Amygdala (tissue), 56 donors: ENCODE data around the gene PKM.
"Not testable (repeated sequence)": the region's sequence is repeated elsewhere in the genome, so short reads cannot be mapped to it uniquely, and the experiment has no call there.

ENCODE experiments used
- DNase-seq, 56 donors: peaks; one replicate each; lab custom pipeline; 2025; lab: John Stamatoyannopoulos, UW

The PKM gene

DNA sequence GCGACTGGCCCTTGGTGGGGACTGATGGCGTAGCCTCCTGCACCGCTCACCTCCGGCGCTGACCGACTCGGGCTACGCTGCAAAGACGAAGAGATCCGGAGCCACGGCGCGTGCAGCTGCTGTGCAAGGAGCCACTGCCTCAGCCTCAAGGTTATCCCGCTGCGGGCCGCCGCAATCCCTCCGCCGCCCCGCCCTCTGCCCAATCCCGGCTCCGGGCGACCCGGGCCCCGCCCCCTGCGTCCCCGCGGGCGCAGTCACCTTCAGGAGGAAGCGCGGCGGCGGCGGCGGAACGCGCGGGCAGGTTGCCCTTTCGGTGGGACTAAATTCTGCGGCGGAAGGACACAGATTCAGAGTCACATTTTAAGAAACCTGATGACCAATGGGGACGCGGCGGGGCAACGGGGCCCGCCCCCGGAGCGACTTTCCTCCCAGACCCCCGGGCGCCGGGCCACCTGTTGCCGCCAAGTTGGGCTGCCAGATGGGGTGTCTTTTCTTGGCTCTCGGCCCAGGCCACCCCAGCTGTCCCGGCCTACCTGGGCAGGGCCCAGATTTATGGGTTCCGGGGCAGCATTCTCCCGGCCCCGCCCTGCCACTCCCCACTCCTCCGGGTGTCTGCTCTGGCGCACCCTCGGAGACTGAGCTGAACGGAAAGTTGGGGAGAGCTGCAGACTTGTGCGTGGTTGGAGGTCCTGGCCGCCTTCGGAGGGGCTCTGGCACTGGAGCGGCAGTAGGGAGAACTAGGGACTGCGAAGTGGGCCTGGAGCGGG is at the start of gene PKM:
Gene PKM (minus strand): TSS at position 125 of the 767 bp plus-strand sequence. CDS start 12,093 bp downstream, outside the sequence.
- peak; percentile 33 to 94 (median 80) for DNase-seq

DNA sequence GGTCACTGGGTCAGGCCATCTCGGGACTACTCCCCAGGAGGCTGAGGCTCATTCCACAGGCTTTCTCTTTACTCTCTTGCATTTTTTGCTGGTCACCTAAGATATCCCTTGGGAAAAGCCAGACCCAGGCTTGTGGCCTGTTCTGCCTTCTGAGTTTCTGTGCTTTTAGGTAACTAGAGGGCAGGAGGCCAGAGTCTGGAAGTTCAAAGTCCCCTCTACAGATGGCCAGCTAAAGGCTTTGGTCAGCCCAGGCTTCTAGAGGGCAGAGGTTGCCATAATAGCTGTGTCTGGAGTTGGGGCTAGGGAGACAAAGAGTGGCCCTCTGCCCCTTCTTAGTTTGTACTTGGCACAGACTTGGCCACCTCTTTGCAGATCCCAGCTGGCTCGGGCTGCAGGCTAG is 49.8 kb upstream of the PKM start:
- DNase-seq, result no peak

DNA sequence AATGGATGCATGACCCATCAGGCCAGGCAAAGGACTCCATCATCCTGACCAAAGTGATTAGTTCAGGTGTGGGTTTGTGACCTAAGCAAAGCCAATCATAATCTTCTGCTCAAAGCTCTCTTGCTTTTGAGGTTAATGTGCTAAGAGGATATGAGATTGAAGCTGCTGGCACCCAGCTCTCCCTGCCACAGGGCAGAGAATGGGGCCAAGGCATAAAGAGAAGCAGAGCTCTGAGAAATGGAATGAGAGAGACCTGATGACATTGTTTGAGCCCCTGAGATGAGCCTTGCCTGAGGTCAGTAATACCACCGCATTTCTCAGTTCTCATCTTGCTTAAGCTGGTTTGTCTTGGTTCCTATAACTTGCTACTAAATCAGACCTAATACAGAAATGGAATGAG is 47.7 kb upstream of the PKM start:
- DNase-seq, result no peak

DNA sequence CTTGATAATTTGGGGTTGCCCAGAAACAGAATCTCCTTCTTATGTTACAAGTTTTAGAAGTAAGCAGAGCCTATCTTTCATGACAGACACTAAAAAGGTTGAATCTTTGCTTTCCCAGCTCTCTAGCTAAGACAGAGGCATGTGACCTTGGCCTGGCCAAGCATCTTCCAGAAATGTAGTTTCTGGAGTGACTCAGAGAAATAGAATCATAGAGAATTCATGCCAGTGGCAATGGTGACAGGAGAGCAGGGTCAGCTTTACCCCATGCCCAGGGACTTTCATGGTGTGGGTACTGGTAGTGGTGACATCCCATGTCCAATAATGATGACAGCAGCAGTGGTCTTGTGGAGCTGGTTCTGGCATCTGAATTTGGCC is 45.3 kb upstream of the PKM start:
- DNase-seq, result no peak

DNA sequence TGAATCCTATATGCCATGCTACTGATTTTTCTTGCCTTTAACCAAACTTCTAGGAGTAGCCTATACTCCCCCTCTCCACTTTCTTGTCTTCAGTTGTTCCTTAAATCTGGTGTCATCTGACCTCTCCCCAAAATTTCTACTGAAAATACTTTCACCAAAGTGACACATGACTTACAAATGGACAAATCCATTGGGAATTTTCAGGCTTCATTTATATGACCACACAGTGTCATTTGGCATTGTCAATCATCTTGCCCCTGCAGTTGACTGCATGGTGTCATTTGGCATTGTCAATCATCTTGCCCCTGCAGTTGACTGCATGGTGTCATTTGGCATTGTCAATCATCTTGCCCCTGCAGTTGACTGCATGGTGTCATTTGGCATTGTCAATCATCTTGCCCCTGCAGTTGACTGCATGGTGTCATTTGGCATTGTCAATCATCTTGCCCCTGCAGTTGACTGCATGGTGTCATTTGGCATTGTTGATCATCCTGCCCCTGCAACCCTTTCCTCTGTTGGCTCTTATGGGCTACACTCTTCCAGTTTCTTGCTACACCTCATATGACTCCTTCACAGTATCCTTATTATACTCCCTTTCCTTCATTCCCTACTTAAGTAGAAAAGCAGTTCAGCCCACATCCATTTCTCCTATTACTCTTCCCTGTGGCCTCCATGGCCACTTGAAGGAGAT is 44.8 kb upstream of the PKM start:
- not testable (repeated sequence) for DNase-seq

DNA sequence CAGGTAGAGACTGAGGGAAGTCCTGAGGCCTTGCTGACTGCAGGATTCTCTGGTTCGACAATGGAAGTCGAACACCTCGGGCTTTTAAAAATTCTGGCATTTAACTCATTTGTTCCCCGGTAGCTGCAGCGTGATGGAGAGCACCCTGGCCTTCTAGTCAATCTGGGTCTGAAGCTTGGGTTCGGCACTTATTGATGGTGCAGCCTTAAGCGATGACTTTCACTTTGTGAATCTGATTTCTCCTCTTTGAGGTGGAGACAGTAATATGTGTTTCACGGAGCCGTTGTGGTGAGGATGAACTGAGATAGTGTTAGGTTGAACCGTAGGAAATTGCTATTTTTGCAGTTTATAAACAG is 42.0 kb upstream of the PKM start:
- DNase-seq, result no peak

DNA sequence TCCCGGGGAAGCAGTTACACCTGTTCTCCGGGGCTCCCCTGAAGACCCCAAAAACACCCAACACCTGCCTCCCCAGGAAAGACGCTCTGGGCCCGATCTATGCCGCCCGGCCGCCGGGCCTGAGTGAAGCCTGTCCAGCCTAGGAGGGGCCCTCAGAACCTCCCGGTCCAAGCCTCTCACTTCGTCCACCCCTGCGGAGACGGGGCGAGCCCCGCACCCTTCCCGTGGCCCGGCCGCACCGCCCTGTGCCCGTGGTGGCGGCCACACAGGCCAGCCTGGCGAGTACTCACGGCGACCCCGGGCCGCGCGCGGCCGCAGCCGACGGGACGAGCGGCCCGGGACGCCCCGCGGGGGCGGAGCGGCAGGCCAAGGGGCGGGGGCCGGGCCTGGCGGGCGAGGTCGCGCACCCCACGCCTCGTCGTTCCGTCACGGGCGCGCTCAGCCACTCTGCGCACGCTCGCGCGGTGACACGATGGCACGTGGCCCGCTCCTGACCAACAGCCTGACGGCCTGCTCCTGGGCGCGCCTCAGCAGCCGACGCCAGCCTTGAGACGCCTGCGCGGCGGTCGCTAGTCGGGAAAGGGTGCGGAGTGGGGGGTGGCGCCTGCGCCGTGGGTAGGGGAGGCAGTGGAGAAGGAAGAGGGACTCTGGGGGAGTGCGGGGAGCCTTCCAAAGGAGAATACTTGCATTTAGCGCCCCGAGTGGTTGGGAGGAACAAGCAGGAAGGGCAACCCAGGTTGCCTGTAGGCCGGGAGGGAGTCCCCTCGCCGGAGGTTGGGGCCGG is 41.4 kb upstream of the PKM start, which contains the start of gene PARP6:
Gene PARP6 (minus strand): TSS at position 342 of the 784 bp plus-strand sequence. CDS start 5,077 bp downstream, outside the sequence.
- peak; percentile 81 to 99 (median 97) for DNase-seq

DNA sequence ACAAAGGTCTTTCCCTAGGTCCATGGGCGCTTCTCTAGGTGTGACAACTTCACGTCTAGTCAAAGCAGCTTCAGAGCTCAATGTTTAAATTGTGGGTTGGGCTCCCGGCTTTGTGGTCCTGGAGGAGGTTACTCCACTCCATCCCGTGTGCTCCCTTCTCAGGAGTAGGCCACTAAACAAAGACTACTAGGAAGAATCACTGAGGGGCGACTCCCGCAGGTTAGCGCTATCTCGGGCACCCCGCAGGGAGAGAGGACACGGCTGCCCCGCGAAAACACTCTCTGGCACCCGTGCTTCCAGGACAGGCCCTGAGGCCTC is 40.9 kb upstream of the PKM start:
- peak in 1 of 56 donors; percentile 35 for DNase-seq

DNA sequence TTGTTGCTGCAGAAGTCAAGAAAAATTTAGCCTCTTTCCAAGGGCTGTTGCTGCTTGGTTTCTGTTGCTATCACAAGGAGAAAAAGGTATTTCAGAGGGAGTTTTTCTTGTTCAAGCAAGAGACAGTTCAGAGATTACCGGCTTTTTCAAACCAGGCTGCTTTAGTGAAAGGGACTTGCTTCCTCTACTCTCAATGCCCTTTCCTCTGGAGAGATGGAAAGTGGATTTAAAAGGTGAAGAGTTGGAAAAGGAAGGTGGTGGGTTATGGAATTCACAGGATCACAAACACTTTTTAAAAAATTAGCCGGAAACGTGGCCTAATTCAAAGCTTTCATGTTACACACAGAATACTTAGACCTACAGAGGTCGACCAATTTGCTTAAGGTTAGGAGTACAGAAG is 40.2 kb upstream of the PKM start:
- DNase-seq, result no peak

DNA sequence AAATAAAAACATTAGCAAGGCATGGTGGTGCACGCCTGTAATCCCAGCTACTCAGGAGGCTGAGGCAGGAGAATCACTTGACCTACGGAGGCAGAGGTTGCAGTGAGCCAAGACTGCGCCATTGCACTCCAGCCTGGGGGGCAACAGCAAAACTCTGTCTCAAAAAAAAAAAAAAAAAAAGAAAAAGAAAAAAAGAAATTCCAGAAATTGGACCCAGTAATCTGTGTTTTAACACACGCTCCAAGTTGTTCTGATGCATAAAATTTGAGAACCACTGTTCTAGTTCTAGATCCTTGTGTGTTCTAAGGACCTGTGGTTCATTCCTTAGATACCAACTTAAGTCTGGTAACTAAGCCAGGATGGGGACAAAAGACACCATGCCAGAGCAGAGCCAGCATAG is 38.7 kb upstream of the PKM start:
- DNase-seq, result no peak

DNA sequence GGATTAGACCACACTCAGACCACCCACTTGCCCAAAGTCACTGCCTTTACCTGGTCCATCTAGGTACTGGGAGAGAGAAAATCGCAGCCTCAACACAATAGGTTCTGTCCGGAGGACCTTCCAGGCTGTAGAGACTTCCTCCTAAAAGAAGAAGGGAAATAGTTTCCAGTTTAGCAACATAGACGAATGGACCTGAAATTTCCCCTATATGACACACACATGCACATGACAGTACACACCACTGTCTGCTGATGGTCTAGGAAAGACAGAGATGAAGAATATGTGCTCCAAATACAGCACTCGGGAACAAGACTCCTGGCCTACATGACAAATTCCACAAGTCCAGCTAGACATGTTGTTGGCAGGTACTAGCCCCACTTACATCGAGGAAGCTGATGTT is 34.0 kb upstream of the PKM start:
- no peak for DNase-seq

DNA sequence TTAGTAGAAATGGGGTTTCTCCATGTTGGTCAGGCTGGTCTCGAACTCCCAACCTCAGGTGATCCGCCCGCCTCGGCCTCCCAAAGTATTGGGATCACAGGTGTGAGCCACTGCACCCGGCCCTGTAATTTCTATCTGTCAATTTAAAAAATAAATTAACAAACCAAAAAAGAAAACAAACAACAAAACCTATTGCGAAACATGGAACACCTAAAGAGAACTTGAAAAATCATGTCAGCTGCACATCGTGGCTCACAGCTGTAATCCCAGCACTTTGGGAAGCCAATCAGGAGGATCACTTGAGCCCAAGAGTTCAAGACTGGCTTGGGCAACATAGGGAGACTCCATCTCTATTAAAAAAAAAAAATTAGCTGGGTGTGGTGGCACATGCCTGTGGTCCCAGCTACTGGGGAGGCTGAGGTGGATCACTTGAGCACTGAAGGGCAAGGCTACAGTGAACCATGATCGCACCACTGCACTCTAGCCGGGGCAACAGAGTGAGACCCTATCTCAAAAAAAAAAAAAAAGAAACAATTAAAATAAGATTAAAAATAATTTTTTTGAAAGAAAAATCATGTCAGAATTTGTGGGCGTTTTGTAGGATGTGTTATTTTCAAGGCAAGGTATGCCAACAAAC is 21.8 kb upstream of the PKM start:
- no peak for DNase-seq

DNA sequence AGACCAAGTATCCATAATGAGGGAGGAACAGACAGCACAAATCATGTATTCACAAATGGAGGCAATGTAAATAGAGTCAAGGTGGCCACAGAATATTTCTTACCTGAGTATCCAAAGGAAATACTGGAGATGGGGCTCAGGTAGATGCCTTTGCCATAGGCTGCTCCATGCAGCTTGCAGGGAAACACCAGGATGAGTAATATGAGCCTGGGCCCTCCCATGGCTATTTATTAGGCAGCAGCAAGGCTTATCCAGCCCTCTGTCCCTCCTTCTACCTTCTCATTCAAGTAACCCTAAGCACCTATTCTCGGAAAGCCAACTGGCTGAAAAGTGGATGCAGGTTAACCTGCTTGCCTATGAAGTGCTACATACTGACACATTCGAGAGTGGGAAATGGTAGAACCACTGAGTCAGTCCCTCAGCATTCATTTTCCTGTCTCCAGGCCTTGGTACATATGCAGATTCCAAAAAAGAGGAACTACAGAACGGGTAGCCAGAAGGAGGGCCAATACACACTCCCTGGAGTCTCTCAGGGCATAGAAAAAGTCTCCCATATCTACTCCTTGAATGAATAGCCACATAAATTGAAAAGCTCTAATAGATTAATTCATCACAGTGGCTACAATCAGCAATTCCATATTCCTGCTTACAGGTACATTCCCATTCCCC is 18.3 kb upstream of the PKM start:
- no peak for DNase-seq

DNA sequence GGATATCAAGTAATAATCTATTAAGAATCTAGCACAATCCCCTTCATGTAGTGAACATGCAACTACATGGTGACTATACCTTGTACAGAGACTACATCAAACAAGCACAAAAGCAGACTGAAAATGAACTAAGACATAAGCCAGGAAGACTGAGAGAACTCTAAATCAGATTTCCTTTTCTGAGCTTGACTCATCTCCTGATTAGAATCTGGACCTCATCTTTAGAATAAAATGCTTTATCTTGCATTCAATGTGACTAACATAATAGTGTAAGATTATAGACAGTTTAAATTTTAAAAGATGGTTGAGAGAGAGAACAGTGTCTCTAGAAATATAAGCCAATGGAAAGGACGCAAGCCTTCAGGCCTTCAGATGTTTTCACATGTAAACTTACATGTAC is 17.5 kb upstream of the PKM start:
- DNase-seq, result no peak

DNA sequence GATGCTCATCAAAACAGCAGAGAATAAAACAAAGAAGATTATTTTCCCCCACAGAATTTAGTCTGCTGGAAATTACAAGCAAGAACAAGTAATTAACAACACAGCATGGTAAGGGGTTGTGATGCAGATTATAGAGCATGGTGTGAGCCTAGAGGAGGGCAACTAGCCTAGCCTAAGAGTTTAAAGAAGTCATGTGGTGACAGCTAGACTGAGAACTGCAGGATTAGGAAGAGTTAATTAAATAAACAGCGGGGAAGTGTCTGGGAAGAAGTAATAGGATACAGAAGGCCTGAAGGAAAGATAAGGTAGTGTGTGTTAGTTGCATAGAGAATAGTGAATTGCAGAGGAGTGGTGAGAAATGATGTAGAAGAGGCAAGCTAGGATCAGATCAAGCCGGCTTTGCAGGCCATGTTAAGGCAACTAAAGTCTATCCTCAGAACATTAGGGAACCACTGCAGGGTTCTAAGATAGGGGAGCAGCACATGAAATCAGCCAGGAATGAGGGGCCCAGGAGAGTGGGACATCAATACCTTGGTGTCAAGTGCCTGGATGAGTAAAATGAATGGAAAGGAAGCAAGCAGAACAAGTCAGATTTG is 11.9 kb upstream of the PKM start:
- DNase-seq, result no peak

DNA sequence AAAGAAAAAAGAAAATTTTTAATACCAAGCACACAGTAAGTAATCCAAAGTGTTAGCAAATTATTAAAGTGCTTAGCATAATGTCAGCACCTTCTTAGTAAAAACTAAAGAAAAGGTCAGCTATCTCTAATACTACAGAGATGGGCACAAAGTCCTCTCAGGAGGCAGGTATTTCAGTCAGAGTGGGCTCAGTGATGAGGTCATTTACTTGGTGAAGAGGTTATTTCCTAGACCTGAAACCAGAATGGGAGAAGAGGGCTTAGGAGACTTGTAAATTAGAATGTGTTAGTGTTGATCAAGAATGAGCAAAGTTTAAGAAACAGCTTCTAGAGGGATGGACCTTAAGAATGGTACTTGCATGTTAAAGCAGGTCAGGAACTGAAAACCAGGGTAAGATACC is 8.7 kb upstream of the PKM start:
- no peak for DNase-seq

DNA sequence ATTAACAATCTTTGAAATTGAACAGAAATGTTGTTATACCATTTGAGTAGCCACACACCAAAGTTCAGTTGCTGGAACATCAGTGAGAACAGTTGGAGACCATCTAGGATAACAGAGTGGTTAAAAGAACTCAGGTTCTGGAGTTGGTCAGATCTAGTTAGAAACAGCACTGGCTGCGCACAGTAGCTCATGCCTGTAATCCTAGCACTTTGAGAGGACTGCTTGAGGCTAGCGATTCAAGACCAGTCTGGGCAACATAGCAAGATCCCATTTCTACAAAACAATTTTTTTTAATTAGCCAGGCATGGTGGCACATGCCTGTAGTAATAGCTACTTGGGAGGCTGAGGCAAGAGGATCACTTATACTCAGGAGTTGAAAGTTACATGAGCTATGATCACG is 7.6 kb upstream of the PKM start:
- no peak for DNase-seq

DNA sequence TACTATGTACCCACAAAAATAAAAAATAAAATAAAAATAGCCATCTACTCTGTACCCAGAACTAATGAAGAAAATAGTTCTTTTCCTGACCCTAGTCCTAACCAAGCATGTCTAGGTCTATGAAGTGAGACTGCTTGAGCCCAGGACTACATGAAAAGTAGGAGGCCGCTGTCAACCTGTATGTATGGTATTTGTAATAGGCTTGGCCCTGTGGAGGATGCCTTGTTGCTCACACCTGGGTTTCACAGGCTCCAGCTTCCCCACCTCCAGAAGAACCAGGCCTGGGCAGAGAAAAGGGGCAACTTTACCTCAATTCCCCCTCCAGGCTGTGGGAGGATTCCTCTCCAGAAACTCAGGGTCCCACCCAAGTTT is 6.8 kb upstream of the PKM start:
- no peak for DNase-seq

DNA sequence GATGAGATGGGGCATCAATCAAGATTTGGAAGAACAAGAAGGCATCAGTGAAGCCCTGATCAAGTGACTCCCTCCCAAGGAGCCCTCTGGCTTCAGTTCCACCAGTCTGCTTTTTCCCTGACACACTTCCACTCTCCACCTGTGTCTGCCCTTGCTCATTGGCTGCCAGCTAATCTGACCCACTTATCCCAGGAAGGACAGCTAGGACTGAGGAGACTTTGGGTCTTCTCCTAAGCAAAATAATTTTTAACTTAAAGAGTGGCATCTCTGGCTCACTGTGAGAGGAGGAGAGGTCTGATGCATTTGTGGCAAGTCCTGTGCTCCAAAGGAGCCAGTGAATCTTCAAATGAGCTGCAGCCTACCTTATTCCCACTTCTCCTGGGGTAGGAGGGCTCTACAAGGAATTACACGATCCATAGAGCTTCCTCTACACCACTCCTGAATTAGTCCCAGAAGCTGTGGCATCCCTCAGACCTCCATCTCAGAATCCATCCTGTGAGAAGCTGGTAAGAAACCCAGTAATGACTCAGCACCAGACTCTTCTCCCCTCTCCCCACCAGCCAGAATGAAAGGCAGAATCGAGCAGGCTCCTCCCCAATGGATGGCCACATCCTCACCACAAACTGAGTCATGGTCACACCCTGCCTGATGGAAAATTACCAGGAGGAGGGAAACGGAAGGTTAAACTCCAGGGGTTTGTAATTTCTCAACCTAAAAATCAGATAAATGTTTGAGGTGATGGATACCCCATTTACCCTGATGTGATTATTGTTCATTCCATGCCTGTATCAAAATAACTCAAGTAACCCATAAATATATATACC is 6.3 kb upstream of the PKM start:
- peak in 22 of 56 donors; percentile 3 to 58 (median 20) for DNase-seq
